ENCODE data around the gene UBL4A. TPM values are rescaled to one million over a fixed set of nuclear protein-coding genes. Genes with fewer than 3 reads are reported as not detected.

Gene UBL4A
- total RNA-seq, 2 donors from 2014 or later: 29.1 to 35.9 TPM

- H3K36me3 ChIP-seq (ENCODE audit: control insufficient read depth, insufficient read depth, low read length): peaks cover 29% of the 10 kb centered on the region
- H3K4me3 ChIP-seq (ENCODE audit: low read length): no peak overlapping the region
- H3K4me1 ChIP-seq (ENCODE audit: control insufficient read depth, insufficient read depth, low read length): no peaks in the 10 kb centered on the region
- H3K9me3 ChIP-seq (ENCODE audit: control insufficient read depth, low read length): no peaks in the 10 kb centered on the region
- H3K4me1 Mint-ChIP-seq: no peaks in the 10 kb centered on the region
- no peak overlapping the region for H3K9ac ChIP-seq (ENCODE audit: extremely low read depth, low read length, poor library complexity, severe bottlenecking)
- TF ChIP-seq CTCF (conservative IDR thresholded peaks at IDR 0.05): no peak
- no peak overlapping the region for H3K4me3 Mint-ChIP-seq
- no peaks in the 10 kb centered on the region for H3K27me3 ChIP-seq (ENCODE audit: control insufficient read depth, insufficient read depth, low read length, poor library complexity, severe bottlenecking)
- H3K27me3 Mint-ChIP-seq (ENCODE audit: insufficient read depth): no peaks in the 10 kb centered on the region
- DNase-seq: no peak
- H3K9me3 Mint-ChIP-seq: peaks cover 70% of the 10 kb centered on the region
- no peak overlapping the region for H3K27ac ChIP-seq (ENCODE audit: low read depth, low read length)
- H3K27ac Mint-ChIP-seq: no peak overlapping the region
- 92 to 98% methylated on average over 12 to 21 of the region's 21 CpGs for WGBS, 2 experiments (ENCODE audit: insufficient coverage in 1 of 2, insufficient read length in 1 of 2)
- H3K36me3 Mint-ChIP-seq (ENCODE audit: low read depth): peaks cover 24% of the 10 kb centered on the region
Observed at GRCh38 chrX:154441984-154442707, 44.3 kb downstream of the UBL4A start.

GRCh38 chrX:154441564-154441963 lies 44.9 kb downstream of the UBL4A start:
- Histone ChIP-seq H3K36me3 (ENCODE audit: control insufficient read depth, insufficient read depth, low read length) (peaks cover 25% of the 10 kb centered on the region), H3K27me3 (ENCODE audit: control insufficient read depth, insufficient read depth, low read length, poor library complexity, severe bottlenecking) (no peaks in the 10 kb centered on the region), H3K9ac (ENCODE audit: extremely low read depth, low read length, poor library complexity, severe bottlenecking) (no peak overlapping the region), H3K4me3 (ENCODE audit: low read length) (no peak overlapping the region), H3K9me3 (ENCODE audit: control insufficient read depth, low read length) (no peaks in the 10 kb centered on the region), H3K4me1 (ENCODE audit: control insufficient read depth, insufficient read depth, low read length) (no peaks in the 10 kb centered on the region), H3K27ac (ENCODE audit: low read depth, low read length) (no peak overlapping the region)
- TF ChIP-seq CTCF (conservative IDR thresholded peaks at IDR 0.05): no peak
- Mint-ChIP-seq H3K27me3 (ENCODE audit: insufficient read depth) (no peaks in the 10 kb centered on the region), H3K4me3 (no peak overlapping the region), H3K4me1 (no peaks in the 10 kb centered on the region), H3K36me3 (ENCODE audit: low read depth) (peaks cover 18% of the 10 kb centered on the region), H3K9me3 (peaks cover 65% of the 10 kb centered on the region), H3K27ac (no peak overlapping the region)
- 95% methylated on average over 11 of the region's 11 CpGs; no CpG with 5 or more reads in 1 of the 2 experiments for WGBS, 2 experiments (ENCODE audit: insufficient coverage in 1 of 2, insufficient read length in 1 of 2)
- no peak for DNase-seq

GRCh38 chrX:154440623-154441357 lies 45.6 kb downstream of the UBL4A start:
- Histone ChIP-seq H3K4me3 (ENCODE audit: low read length) (no peak overlapping the region), H3K36me3 (ENCODE audit: control insufficient read depth, insufficient read depth, low read length) (peaks cover 22% of the 10 kb centered on the region), H3K27me3 (ENCODE audit: control insufficient read depth, insufficient read depth, low read length, poor library complexity, severe bottlenecking) (no peaks in the 10 kb centered on the region), H3K9ac (ENCODE audit: extremely low read depth, low read length, poor library complexity, severe bottlenecking) (no peak overlapping the region), H3K4me1 (ENCODE audit: control insufficient read depth, insufficient read depth, low read length) (no peaks in the 10 kb centered on the region), H3K9me3 (ENCODE audit: control insufficient read depth, low read length) (no peaks in the 10 kb centered on the region), H3K27ac (ENCODE audit: low read depth, low read length) (no peak overlapping the region)
- Mint-ChIP-seq H3K27ac (no peak overlapping the region), H3K27me3 (ENCODE audit: insufficient read depth) (no peaks in the 10 kb centered on the region), H3K4me3 (no peak overlapping the region), H3K36me3 (ENCODE audit: low read depth) (peaks cover 14% of the 10 kb centered on the region), H3K9me3 (peaks cover 63% of the 10 kb centered on the region), H3K4me1 (no peaks in the 10 kb centered on the region)
- no peak for DNase-seq
- 89% methylated on average over 17 of the region's 17 CpGs; no CpG with 5 or more reads in 1 of the 2 experiments for WGBS, 2 experiments (ENCODE audit: insufficient coverage in 1 of 2, insufficient read length in 1 of 2)
- TF ChIP-seq CTCF (conservative IDR thresholded peaks at IDR 0.05): no peak
